ENCODE data around the gene CFAP100.

- TF ChIP-seq CTCF (conservative IDR thresholded peaks at IDR 0.05; ENCODE audit: low read depth, low read length): no peak
- no peak for TF ChIP-seq EZH2 (IDR thresholded peaks at IDR 0.05; ENCODE audit: low read length, unreplicated experiment)
These were observed 39.0 kb downstream of the CFAP100 start for GRCh38 chr3:126433496-126434263.

Data from PC-3 (cell line).